Suprapubic skin (tissue), 4 donors: ENCODE measurements around the gene SLC49A3.

ENCODE experiments used
- CTCF ChIP-seq, 2 donors: fragments of 200-600 bp in 1 of 2; fragments of 450-650 bp in 1 of 2; sonication (generic) in 1 of 2; IDR thresholded peaks; one replicate each; pipeline ENCODE4 v1.5.1; 2016 to 2019; ENCODE audit warnings: antibody characterized with exemption in 2 of 2, mild to moderate bottlenecking in 1 of 2, moderate library complexity in 1 of 2
- EP300 ChIP-seq: sonication (generic); formaldehyde crosslinking; IDR thresholded peaks from one replicate; pipeline ENCODE4 v1.6.1; 2017; ENCODE audit warnings: antibody characterized with exemption
- POLR2A ChIP-seq, 2 donors: fragments of 450-650 bp; IDR thresholded peaks; one replicate each; pipeline ENCODE4 v1.6.1; 2017; ENCODE audit warnings: antibody characterized with exemption in 2 of 2, mild to moderate bottlenecking in 2 of 2, moderate library complexity in 2 of 2
- POLR2AphosphoS5 ChIP-seq, 3 donors: sonication (generic); formaldehyde crosslinking; IDR thresholded peaks; one replicate each; pipeline ENCODE4 v1.6.1; 2017; ENCODE audit warnings: antibody characterized with exemption in 3 of 3

GRCh38 chr4:727576-727975 lies 38.6 kb upstream of the SLC49A3 start:
- TF ChIP-seq CTCF (IDR thresholded peaks at IDR 0.05) = no peak
- no peak for TF ChIP-seq POLR2A (IDR thresholded peaks at IDR 0.05)
- no peak for TF ChIP-seq POLR2AphosphoS5 (IDR thresholded peaks at IDR 0.05)
- no peak for TF ChIP-seq EP300
